Kidney (tissue), 14 donors: ENCODE measurements around the gene FBXL17. TPM values are rescaled to one million over a fixed set of nuclear protein-coding genes. Genes with fewer than 3 reads are reported as not detected.
"Not testable (repeated sequence)": the region's sequence is repeated elsewhere in the genome, so short reads cannot be mapped to it uniquely, and the experiment has no call there.

Source experiments
- DNase-seq, 5 donors: peaks; one replicate each; pipeline ENCODE4 v3.0.0-alpha.2; 2013 to 2020
- FAIRE-seq: peaks from 2 replicates; lab custom pipeline; 2012; peaks lifted over from hg19 to GRCh38; lab: Jason Lieb, UNC
- H3K27ac ChIP-seq, 2 donors: one replicate each; pipeline ENCODE4 v1.7.0; 2013; ENCODE audit warnings: low read depth in 2 of 2, low read length in 2 of 2, inconsistent platforms in 1 of 2
- H3K27me3 ChIP-seq: one replicate; pipeline ENCODE4 v1.7.1; 2013; ENCODE audit warnings: low read length, inconsistent platforms; ENCODE audit not compliant: control insufficient read depth, insufficient read depth
- H3K36me3 ChIP-seq, 3 donors: one replicate each; pipeline versions ENCODE4 v1.7.0 to v1.7.1; 2013; ENCODE audit warnings: low read length in 3 of 3, control low read depth in 1 of 3, inconsistent platforms in 1 of 3; ENCODE audit not compliant: insufficient read depth in 3 of 3, control insufficient read depth in 2 of 3
- H3K4me1 ChIP-seq, 3 donors: one replicate each; pipeline versions ENCODE4 v1.7.0 to v1.7.1; 2013; ENCODE audit warnings: low read length in 3 of 3, inconsistent platforms in 1 of 3, low read depth in 1 of 3; ENCODE audit not compliant: control insufficient read depth in 2 of 3, insufficient read depth in 2 of 3
- H3K4me3 ChIP-seq, 3 donors: one replicate each; pipeline versions ENCODE4 v1.7.0 to v1.8.1; 2013; ENCODE audit warnings: low read length in 3 of 3, control low read depth in 1 of 3, inconsistent platforms in 1 of 3
- H3K9ac ChIP-seq, 3 donors: one replicate each; pipeline versions ENCODE4 v1.7.0 to v1.7.1; 2013; ENCODE audit warnings: low read length in 3 of 3, control low read depth in 1 of 3, inconsistent platforms in 1 of 3
- H3K9me3 ChIP-seq, 3 donors: one replicate each; pipeline versions ENCODE4 v1.7.0 to v1.7.1; 2013; ENCODE audit warnings: low read length in 3 of 3, control low read depth in 1 of 3, inconsistent platforms in 1 of 3; ENCODE audit not compliant: control insufficient read depth in 2 of 3, insufficient read depth in 1 of 3
- CTCF ChIP-seq: IDR thresholded peaks from 3 replicates; pipeline ENCODE4 v1.5.1; 2012; ENCODE audit warnings: mild to moderate bottlenecking, moderate library complexity, borderline replicate concordance; ENCODE audit not compliant: insufficient read depth; ENCODE audit errors: extremely low read depth
- intact Hi-C: fragments of 100-400 bp; cut with DNase I; formaldehyde crosslinking; loops from one replicate; pipeline ENCODE4 v1.11.1; 2022
- polyA plus RNA-seq: library from polyadenylated mRNA; stranded (reverse); fragments of 350-450 nt; fragmentation: Illumina TruSeq; extraction: RNeasy Lipid Tissue Mini Kit (QIAGEN cat#74804); gene quantifications from one replicate; pipeline ENCODE4 v1.2.3, GENCODE V29; 2014; ENCODE audit warnings: low read depth, low replicate concordance; ENCODE audit not compliant: insufficient read depth
- total RNA-seq: library from RNA; stranded (reverse); fragmentation: NEBNext Ultra II Directional; extraction: Animal tissue kit (Norgen Biotek cat#: 25700); gene quantifications from one replicate; pipeline ENCODE4 v1.2.1, GENCODE V29; 2021
- donor health status: control.
- donor health status: control.
- donor health status: control.
- donor health status: control.
- donor health status: control.
- donor health status: DM: yes; HTN: yes; CAD: no.
- donor health status: Normal renal cell carcinoma (clear cell type).

The FBXL17 gene
- total and polyA plus RNA-seq, 2 donors from 2014 or later, result 11.7 to 26.5 TPM

- intact Hi-C loops, result no loop called here
- H3K27me3 ChIP-seq, result no peaks in the 10 kb centered on the region
- H3K4me1 ChIP-seq, result no peaks in the 10 kb centered on the region
- no peaks in the 10 kb centered on the region for H3K9me3 ChIP-seq
- H3K4me3 ChIP-seq, result no peak overlapping the region
- no peak overlapping the region for H3K9ac ChIP-seq
- H3K27ac ChIP-seq, result no peak overlapping the region
- FAIRE-seq (no peak), DNase-seq (no peak)
- H3K36me3 ChIP-seq, result no peaks in the 10 kb centered on the region
- no peak for TF ChIP-seq CTCF
Observed at GRCh38 chr5:108415726-108416125, 33.8 kb upstream of the FBXL17 start.

GRCh38 chr5:108409786-108410185 lies 27.9 kb upstream of the FBXL17 start:
- no peaks in the 10 kb centered on the region for H3K9me3 ChIP-seq
- FAIRE-seq, result no peak
- H3K27me3 ChIP-seq, result no peaks in the 10 kb centered on the region
- no peak overlapping the region for H3K27ac ChIP-seq
- H3K9ac ChIP-seq, result no peak overlapping the region
- no peak overlapping the region for H3K4me3 ChIP-seq
- TF ChIP-seq CTCF, result no peak
- intact Hi-C loops, result no loop called here
- no peaks in the 10 kb centered on the region for H3K36me3 ChIP-seq
- DNase-seq, result no peak
- H3K4me1 ChIP-seq, result no peaks in the 10 kb centered on the region

- DNase-seq, H3K9me3 ChIP-seq, FAIRE-seq, H3K9ac ChIP-seq, H3K4me1 ChIP-seq, H3K4me3 ChIP-seq, H3K27me3 ChIP-seq, H3K36me3 ChIP-seq, H3K27ac ChIP-seq, intact Hi-C loops: not testable (repeated sequence)
Observed at GRCh38 chr5:108405201-108405600, 23.3 kb upstream of the FBXL17 start.

GRCh38 chr5:108398964-108399363 lies 17.1 kb upstream of the FBXL17 start:
- no peak for TF ChIP-seq CTCF
- no peak for DNase-seq
- Histone ChIP-seq H3K27me3 (no peaks in the 10 kb centered on the region), H3K9ac (no peak overlapping the region), H3K4me3 (no peak overlapping the region), H3K36me3 (no peaks in the 10 kb centered on the region), H3K27ac (no peak overlapping the region), H3K4me1 (no peaks in the 10 kb centered on the region), H3K9me3 (peaks cover 0 to 3% (median 0%) of the 10 kb centered on the region in 3 donors)
- no peak for FAIRE-seq
- intact Hi-C loops, result no loop called here

- FAIRE-seq, H3K9me3 ChIP-seq, H3K9ac ChIP-seq, H3K27ac ChIP-seq, H3K4me1 ChIP-seq, H3K27me3 ChIP-seq, intact Hi-C loops, H3K36me3 ChIP-seq, DNase-seq, H3K4me3 ChIP-seq: not testable (repeated sequence)
Observed at GRCh38 chr5:108396837-108397236, 14.9 kb upstream of the FBXL17 start.
